ENCODE data around the gene CYP26B1. TPM values are rescaled to one million over a fixed set of nuclear protein-coding genes. Genes with fewer than 3 reads are reported as not detected.
A peak's percentile ranks its signal among the peaks of the same experiment; 100 is the strongest.

The CYP26B1 gene
- total and polyA plus RNA-seq, 2 donors from 2014 or later = 2.5 to 3.1 TPM

- Histone ChIP-seq H3K9me3 (ENCODE audit: control insufficient read depth in 2 of 3, insufficient read depth in 1 of 3, low read length in 3 of 3) (no peaks in the 10 kb centered on the region), H3K36me3 (ENCODE audit: control insufficient read depth in 2 of 3, insufficient read depth in 3 of 3, low read length in 3 of 3) (no peaks in the 10 kb centered on the region), H3K9ac (ENCODE audit: low read length in 3 of 3) (no peak overlapping the region), H3K27ac (ENCODE audit: low read depth in 2 of 2, low read length in 2 of 2) (no peak overlapping the region), H3K27me3 (ENCODE audit: control insufficient read depth, insufficient read depth, low read length) (no peaks in the 10 kb centered on the region), H3K4me1 (ENCODE audit: control insufficient read depth in 2 of 3, insufficient read depth in 2 of 3, low read depth in 1 of 3, low read length in 3 of 3) (no peaks in the 10 kb centered on the region), H3K4me3 (ENCODE audit: low read length in 3 of 3) (no peak overlapping the region)
- no peak for DNase-seq
- no peak for FAIRE-seq
- TF ChIP-seq CTCF (IDR thresholded peaks at IDR 0.05; ENCODE audit: borderline replicate concordance, extremely low read depth, insufficient read depth) = no peak
- intact Hi-C loops (cut with DNase I) = no loop called here
Measured at GRCh38 chr2:72098935-72099334, 48.7 kb downstream of the CYP26B1 start.

GRCh38 chr2:72097276-72097675 lies 50.4 kb downstream of the CYP26B1 start:
- Histone ChIP-seq H3K36me3 (ENCODE audit: control insufficient read depth in 2 of 3, insufficient read depth in 3 of 3, low read length in 3 of 3) (no peaks in the 10 kb centered on the region), H3K4me1 (ENCODE audit: control insufficient read depth in 2 of 3, insufficient read depth in 2 of 3, low read depth in 1 of 3, low read length in 3 of 3) (no peaks in the 10 kb centered on the region), H3K27me3 (ENCODE audit: control insufficient read depth, insufficient read depth, low read length) (no peaks in the 10 kb centered on the region), H3K9ac (ENCODE audit: low read length in 3 of 3) (no peak overlapping the region), H3K9me3 (ENCODE audit: control insufficient read depth in 2 of 3, insufficient read depth in 1 of 3, low read length in 3 of 3) (no peaks in the 10 kb centered on the region), H3K4me3 (ENCODE audit: low read length in 3 of 3) (no peak overlapping the region), H3K27ac (ENCODE audit: low read depth in 2 of 2, low read length in 2 of 2) (no peak overlapping the region)
- no peak for FAIRE-seq
- no peak for DNase-seq
- TF ChIP-seq CTCF (IDR thresholded peaks at IDR 0.05; ENCODE audit: borderline replicate concordance, extremely low read depth, insufficient read depth) = no peak
- intact Hi-C loops (cut with DNase I) = no loop called here

- Histone ChIP-seq H3K27me3 (ENCODE audit: control insufficient read depth, insufficient read depth, low read length) (no peaks in the 10 kb centered on the region), H3K9ac (ENCODE audit: low read length in 3 of 3) (no peak overlapping the region), H3K9me3 (ENCODE audit: control insufficient read depth in 2 of 3, insufficient read depth in 1 of 3, low read length in 3 of 3) (no peaks in the 10 kb centered on the region), H3K4me1 (ENCODE audit: control insufficient read depth in 2 of 3, insufficient read depth in 2 of 3, low read depth in 1 of 3, low read length in 3 of 3) (no peaks in the 10 kb centered on the region), H3K27ac (ENCODE audit: low read depth in 2 of 2, low read length in 2 of 2) (no peak overlapping the region), H3K36me3 (ENCODE audit: control insufficient read depth in 2 of 3, insufficient read depth in 3 of 3, low read length in 3 of 3) (no peaks in the 10 kb centered on the region), H3K4me3 (ENCODE audit: low read length in 3 of 3) (no peak overlapping the region)
- TF ChIP-seq CTCF (IDR thresholded peaks at IDR 0.05; ENCODE audit: borderline replicate concordance, extremely low read depth, insufficient read depth) = no peak
- DNase-seq (no peak), FAIRE-seq (no peak)
- intact Hi-C loops (cut with DNase I) = no loop called here
Measured at GRCh38 chr2:72096181-72096580, 51.5 kb downstream of the CYP26B1 start.

GRCh38 chr2:72095364-72095763 lies 52.3 kb downstream of the CYP26B1 start:
- no peaks in the 10 kb centered on the region for H3K9me3 ChIP-seq (ENCODE audit: control insufficient read depth in 2 of 3, insufficient read depth in 1 of 3, low read length in 3 of 3)
- H3K4me1 ChIP-seq (ENCODE audit: control insufficient read depth in 2 of 3, insufficient read depth in 2 of 3, low read depth in 1 of 3, low read length in 3 of 3) = no peaks in the 10 kb centered on the region
- H3K4me3 ChIP-seq (ENCODE audit: low read length in 3 of 3) = no peak overlapping the region
- TF ChIP-seq CTCF (IDR thresholded peaks at IDR 0.05; ENCODE audit: borderline replicate concordance, extremely low read depth, insufficient read depth) = no peak
- no peaks in the 10 kb centered on the region for H3K27me3 ChIP-seq (ENCODE audit: control insufficient read depth, insufficient read depth, low read length)
- no peak overlapping the region for H3K27ac ChIP-seq (ENCODE audit: low read depth in 2 of 2, low read length in 2 of 2)
- H3K36me3 ChIP-seq (ENCODE audit: control insufficient read depth in 2 of 3, insufficient read depth in 3 of 3, low read length in 3 of 3) = no peaks in the 10 kb centered on the region
- intact Hi-C loops (cut with DNase I) = no loop called here
- H3K9ac ChIP-seq (ENCODE audit: low read length in 3 of 3) = no peak overlapping the region
- no peak for FAIRE-seq
- DNase-seq = peak in 1 of 5 donors; percentile 31

Data from kidney (tissue), 14 donors.